Neural cell (in vitro differentiated cells): ENCODE results near the gene XIRP1.

Experiments
- EP300 ChIP-seq: fragments of 450-650 bp; conservative IDR thresholded peaks from 2 replicates; pipeline ENCODE4 v1.6.1; 2014; ENCODE audit warnings: antibody characterized with exemption, mild to moderate bottlenecking, moderate library complexity; ENCODE audit not compliant: poor library complexity, severe bottlenecking
- EZH2 ChIP-seq: fragments of 200-600, 300-800 bp; shearing (Covaris generic), sonication (generic); IDR thresholded peaks from 2 replicates; pipeline ENCODE4 v1.6.1; 2014; ENCODE audit warnings: antibody characterized with exemption, low read length, borderline replicate concordance, mild to moderate bottlenecking; ENCODE audit not compliant: insufficient read depth, poor library complexity, severe bottlenecking
- MXI1 ChIP-seq: fragments of 450-650 bp; conservative IDR thresholded peaks from 2 replicates; pipeline ENCODE4 v1.6.1; 2014; ENCODE audit warnings: antibody characterized with exemption, mild to moderate bottlenecking; ENCODE audit not compliant: poor library complexity, severe bottlenecking
- POLR2AphosphoS5 ChIP-seq: IDR thresholded peaks from 2 replicates; pipeline ENCODE4 v1.6.1; 2012
- RAD21 ChIP-seq: fragments of 450-650 bp; conservative IDR thresholded peaks from 2 replicates; pipeline ENCODE4 v1.6.1; 2014; ENCODE audit warnings: antibody characterized with exemption, mild to moderate bottlenecking, moderate library complexity
- REST ChIP-seq: IDR thresholded peaks from 2 replicates; pipeline ENCODE4 v1.6.1; 2012; ENCODE audit warnings: borderline replicate concordance
- SMC3 ChIP-seq: fragments of 450-650 bp; conservative IDR thresholded peaks from 2 replicates; pipeline ENCODE4 v1.6.1; 2014; ENCODE audit warnings: antibody characterized with exemption, mild to moderate bottlenecking, moderate library complexity; ENCODE audit not compliant: poor library complexity
- TAF1 ChIP-seq: IDR thresholded peaks from 2 replicates; pipeline ENCODE4 v1.6.1; 2012; ENCODE audit warnings: low read depth
- TF ChIP-seq, protein P1 (sequence below): fragments of 450-650 bp; IDR thresholded peaks from 2 replicates; pipeline ENCODE4 v1.5.1; 2014; ENCODE audit warnings: antibody characterized with exemption, mild to moderate bottlenecking, moderate library complexity; ENCODE audit not compliant: poor library complexity, severe bottlenecking

- TF ChIP-seq, protein P1, sequence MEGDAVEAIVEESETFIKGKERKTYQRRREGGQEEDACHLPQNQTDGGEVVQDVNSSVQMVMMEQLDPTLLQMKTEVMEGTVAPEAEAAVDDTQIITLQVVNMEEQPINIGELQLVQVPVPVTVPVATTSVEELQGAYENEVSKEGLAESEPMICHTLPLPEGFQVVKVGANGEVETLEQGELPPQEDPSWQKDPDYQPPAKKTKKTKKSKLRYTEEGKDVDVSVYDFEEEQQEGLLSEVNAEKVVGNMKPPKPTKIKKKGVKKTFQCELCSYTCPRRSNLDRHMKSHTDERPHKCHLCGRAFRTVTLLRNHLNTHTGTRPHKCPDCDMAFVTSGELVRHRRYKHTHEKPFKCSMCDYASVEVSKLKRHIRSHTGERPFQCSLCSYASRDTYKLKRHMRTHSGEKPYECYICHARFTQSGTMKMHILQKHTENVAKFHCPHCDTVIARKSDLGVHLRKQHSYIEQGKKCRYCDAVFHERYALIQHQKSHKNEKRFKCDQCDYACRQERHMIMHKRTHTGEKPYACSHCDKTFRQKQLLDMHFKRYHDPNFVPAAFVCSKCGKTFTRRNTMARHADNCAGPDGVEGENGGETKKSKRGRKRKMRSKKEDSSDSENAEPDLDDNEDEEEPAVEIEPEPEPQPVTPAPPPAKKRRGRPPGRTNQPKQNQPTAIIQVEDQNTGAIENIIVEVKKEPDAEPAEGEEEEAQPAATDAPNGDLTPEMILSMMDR, result peak; percentile 36
- TF ChIP-seq POLR2AphosphoS5 (no peak), TAF1 (no peak), EP300 (no peak), RAD21 (no peak), REST (no peak), MXI1 (no peak), SMC3 (no peak), EZH2 (no peak)
These were observed 16.2 kb upstream of the XIRP1 start for GRCh38 chr3:39208463-39209055.
